NCI-H1694 (cell line): Measurements from ENCODE around the gene TRABD.

Experiments used
- DNase-seq: peaks from one replicate; lab custom pipeline; 2025; lab: John Stamatoyannopoulos, UW

The TRABD gene

GRCh38 chr22:50186761-50187523 is 1.2 kb downstream of the TRABD start:
- no peak for DNase-seq

GRCh38 chr22:50188356-50188755 is 2.6 kb downstream of the TRABD start:
- DNase-seq = no peak

GRCh38 chr22:50189184-50189848 is 3.6 kb downstream of the TRABD start:
- DNase-seq = no peak

- peak; percentile 81 for DNase-seq
Measured at GRCh38 chr22:50189849-50190181, 4.1 kb downstream of the TRABD start.

- DNase-seq = peak; percentile 81
Measured at GRCh38 chr22:50190182-50190940, 4.6 kb downstream of the TRABD start.

GRCh38 chr22:50190941-50191741 is 5.4 kb downstream of the TRABD start:
- no peak for DNase-seq

- no peak for DNase-seq
Measured at GRCh38 chr22:50192436-50193204, 6.9 kb downstream of the TRABD start.

- DNase-seq = no peak
Measured at GRCh38 chr22:50193621-50194020, 7.9 kb downstream of the TRABD start.

- DNase-seq = no peak
Measured at GRCh38 chr22:50194037-50194805, 8.5 kb downstream of the TRABD start.

- no peak for DNase-seq
Measured at GRCh38 chr22:50196256-50196655, 10.5 kb downstream of the TRABD start.

- no peak for DNase-seq
Measured at GRCh38 chr22:50197000-50197800, 11.5 kb downstream of the TRABD start.

- DNase-seq = no peak
Measured at GRCh38 chr22:50197856-50198623, 12.3 kb downstream of the TRABD start.

GRCh38 chr22:50198624-50199017 is 12.9 kb downstream of the TRABD start:
- DNase-seq = no peak

- no peak for DNase-seq
Measured at GRCh38 chr22:50199251-50199721, 13.6 kb downstream of the TRABD start.

GRCh38 chr22:50199829-50200460 is 14.2 kb downstream of the TRABD start:
- DNase-seq = no peak

- DNase-seq = peak; percentile 83
Measured at GRCh38 chr22:50200461-50201190, 14.9 kb downstream of the TRABD start, which contains the start of gene SELENOO. SELENOO (plus strand) TSS chr22:50201011; CDS start chr22:50201037, 26 bp downstream.
